GM12864 (cell line): ENCODE measurements around the gene SLC35F4.
A peak's percentile ranks its signal among the peaks of the same experiment; 100 is the strongest.

Experiments used
- DNase-seq: peaks from one replicate; pipeline ENCODE4 v3.0.0-alpha.2; 2011; ENCODE audit warnings: low read depth
- H3K4me3 ChIP-seq: 2 replicates; pipeline ENCODE4 v1.5.1; 2011; ENCODE audit warnings: mild to moderate bottlenecking, low read depth, low read length, control low read depth
- TF ChIP-seq, protein P1 (sequence below): IDR thresholded peaks from 2 replicates; pipeline ENCODE4 v1.5.1; 2011; ENCODE audit warnings: low read depth, mild to moderate bottlenecking, moderate library complexity, low read length, control low read depth, inconsistent platforms; ENCODE audit errors: missing control alignments

Gene SLC35F4

DNA sequence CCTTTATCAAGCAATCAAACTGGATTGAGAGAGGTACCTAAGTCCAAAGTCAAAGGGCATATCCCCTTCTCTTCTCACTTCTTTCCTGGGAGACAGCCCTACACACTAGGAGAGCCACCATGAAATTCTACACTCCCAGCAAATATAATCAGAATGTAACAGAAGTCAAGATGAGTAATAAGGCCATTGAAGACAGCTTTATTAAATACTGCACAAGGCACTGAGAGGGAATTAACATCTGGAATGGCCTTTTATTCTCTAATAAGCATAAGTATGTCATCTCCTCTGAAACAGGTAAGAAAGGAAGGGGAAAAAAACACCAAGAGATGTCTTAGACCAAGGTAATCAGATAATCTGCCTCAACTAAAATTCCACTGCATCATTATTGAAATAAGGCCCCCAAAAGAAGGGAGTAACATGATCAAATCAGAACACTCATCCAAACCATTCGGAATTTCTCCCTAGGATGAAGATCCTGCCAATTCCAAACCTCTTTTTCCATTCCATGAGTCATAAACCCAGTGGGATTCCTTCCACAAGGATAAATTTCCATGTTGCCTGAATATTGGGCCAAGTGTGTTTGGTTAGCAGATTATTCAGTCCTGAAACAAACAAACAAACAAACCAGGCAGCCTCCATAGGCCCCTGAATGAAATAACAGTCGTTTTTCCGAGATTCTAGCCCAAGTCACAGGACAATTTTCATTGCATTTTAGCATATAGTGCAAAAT is 19.9 kb downstream of the SLC35F4 start:
- H3K4me3 ChIP-seq = no peak overlapping the region
- TF ChIP-seq, protein P1, sequence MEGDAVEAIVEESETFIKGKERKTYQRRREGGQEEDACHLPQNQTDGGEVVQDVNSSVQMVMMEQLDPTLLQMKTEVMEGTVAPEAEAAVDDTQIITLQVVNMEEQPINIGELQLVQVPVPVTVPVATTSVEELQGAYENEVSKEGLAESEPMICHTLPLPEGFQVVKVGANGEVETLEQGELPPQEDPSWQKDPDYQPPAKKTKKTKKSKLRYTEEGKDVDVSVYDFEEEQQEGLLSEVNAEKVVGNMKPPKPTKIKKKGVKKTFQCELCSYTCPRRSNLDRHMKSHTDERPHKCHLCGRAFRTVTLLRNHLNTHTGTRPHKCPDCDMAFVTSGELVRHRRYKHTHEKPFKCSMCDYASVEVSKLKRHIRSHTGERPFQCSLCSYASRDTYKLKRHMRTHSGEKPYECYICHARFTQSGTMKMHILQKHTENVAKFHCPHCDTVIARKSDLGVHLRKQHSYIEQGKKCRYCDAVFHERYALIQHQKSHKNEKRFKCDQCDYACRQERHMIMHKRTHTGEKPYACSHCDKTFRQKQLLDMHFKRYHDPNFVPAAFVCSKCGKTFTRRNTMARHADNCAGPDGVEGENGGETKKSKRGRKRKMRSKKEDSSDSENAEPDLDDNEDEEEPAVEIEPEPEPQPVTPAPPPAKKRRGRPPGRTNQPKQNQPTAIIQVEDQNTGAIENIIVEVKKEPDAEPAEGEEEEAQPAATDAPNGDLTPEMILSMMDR = no peak
- no peak for DNase-seq

DNA sequence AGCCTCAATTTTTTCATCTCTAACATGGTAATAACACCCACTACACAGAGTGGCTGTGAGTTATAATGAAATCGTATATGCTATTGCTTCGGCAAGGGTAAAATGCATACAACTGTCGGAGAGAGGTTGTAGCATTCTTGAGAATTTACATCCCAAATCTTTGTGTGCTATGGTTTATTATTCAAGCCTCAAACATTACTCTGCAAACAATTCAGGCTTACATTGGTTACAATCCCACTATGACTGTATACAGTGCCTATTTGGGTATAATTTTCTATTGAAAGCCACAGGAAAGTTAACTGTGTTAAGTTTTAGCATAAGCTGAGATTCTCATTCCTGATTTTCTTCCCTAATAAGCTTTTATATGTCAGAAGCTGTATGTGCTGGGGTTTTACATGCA is 20.6 kb downstream of the SLC35F4 start:
- no peak for DNase-seq
- no peak overlapping the region for H3K4me3 ChIP-seq
- TF ChIP-seq, protein P1 = no peak

DNA sequence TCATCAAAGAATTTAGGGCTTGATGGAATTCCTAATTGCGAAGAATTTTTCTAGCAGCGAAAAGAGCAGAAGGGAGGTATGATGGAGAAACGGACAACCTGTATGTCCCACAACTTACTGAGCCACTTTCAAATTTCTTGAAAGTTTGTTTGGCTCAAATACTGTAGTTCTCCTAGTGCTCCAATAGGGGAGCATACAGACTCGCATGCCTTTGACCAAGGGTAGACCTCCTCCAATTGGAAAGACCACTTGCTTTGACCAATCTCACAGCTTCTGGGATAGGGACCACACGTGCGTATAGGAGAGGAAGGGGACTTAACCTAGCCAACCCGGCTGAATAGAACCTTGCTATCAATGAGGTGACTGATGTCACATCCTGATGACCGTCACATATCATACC is 28.6 kb downstream of the SLC35F4 start:
- TF ChIP-seq, protein P1 = peak; percentile 15
- DNase-seq = no peak
- no peak overlapping the region for H3K4me3 ChIP-seq

DNA sequence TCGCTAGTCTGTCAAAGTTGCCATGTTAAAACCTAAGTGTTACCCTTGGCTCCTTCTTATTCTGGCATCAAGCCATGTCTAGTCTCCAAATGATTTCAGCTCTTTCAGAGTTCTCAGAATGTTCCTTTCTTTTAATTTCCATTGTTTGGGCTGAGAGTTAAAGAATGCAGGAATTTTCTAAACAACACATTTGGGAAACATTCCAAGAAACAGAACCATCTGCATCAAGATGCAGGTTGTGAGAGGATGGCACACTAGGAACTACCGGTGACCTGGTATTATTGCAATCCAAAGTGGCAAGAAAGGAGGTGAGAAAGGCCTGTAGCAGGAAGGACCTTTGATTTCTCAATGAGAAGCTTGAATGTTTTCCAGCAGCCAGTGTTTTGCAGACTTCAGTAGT is 30.1 kb downstream of the SLC35F4 start:
- no peak for DNase-seq
- H3K4me3 ChIP-seq = no peak overlapping the region

DNA sequence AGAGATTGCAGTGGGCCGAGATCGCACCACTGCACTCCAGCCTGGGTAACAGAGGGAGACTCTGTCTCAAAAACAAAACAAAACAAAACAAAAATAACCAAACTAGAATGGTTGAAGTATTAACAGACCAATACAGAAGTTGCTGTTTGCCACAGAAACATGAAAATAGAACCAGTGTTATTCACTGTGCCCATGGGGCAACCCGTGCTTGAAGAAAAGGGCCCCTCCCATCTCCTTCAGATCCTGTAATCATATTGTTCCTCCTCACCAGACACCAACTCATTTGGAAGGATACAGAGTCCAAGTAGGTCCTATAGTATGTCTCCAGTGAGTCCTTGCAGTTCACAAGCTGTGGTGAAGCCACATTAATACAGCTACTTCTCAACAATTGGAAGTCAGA is 30.9 kb downstream of the SLC35F4 start:
- TF ChIP-seq, protein P1 = no peak
- H3K4me3 ChIP-seq = no peak overlapping the region
- DNase-seq = no peak

More for the DNA sequence above, 30.1 kb downstream of the SLC35F4 start:
- TF ChIP-seq, protein P1 = no peak

DNA sequence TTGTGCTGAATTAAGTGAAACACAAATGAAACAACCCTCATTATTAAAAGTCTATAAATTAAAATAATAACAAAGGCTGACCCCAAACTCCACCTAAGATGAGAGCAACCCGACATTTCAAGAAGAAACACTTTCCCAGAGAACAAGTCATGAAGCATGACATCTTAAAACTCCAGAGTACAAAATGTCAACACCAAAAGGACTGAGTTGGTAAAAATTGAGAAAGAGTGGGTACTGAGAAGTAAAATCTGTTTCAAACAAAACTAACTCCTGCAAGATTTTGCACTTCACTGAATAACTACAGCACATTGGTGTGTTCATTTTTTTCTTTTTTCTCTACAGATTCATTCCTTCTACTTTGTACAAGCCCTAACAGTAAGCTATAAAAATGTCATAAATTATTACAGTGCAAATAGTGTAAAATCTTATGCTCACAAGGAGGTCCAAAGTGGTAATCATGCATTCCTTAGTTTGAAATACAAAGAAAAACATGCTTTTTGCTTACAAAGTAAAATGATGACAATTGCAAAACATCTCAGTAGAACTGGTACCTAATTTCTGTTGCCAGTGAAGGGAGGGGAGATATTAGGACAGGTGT is 31.8 kb downstream of the SLC35F4 start:
- DNase-seq = no peak
- no peak overlapping the region for H3K4me3 ChIP-seq
- TF ChIP-seq, protein P1 = no peak

DNA sequence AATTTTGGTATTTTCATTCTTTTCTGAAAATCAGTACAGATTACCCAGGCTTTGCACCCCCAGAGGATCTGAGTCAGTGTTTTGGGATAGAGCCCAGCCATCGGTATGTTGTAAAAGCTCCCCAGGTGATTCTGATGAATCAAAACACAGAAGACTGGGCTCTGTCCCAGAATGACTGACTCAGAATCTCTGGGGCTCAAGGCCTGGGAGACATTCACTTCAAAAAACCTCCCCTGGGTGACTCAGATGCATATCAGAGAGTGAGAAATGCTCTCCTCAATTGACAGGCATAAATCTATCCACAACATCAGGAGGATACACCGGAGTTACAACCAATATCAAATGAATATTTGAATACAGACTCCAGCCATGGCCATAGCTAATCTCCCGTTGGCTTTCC is 32.6 kb downstream of the SLC35F4 start:
- TF ChIP-seq, protein P1 = no peak
- H3K4me3 ChIP-seq = no peak overlapping the region
- DNase-seq = no peak
